GM21423 (cell line): ENCODE results near the gene CEACAM6.
"Not testable (repeated sequence)": the region's sequence is repeated elsewhere in the genome, so short reads cannot be mapped to it uniquely, and the experiment has no call there.

Source experiments
- ATAC-seq: cut with Tn5 transposase; IDR thresholded peaks from one replicate; pipeline ENCODE4 v1.9.1; 2021; ENCODE audit warnings: mild to moderate bottlenecking, moderate library complexity; ENCODE audit not compliant: unreplicated experiment

CEACAM6 gene

DNA sequence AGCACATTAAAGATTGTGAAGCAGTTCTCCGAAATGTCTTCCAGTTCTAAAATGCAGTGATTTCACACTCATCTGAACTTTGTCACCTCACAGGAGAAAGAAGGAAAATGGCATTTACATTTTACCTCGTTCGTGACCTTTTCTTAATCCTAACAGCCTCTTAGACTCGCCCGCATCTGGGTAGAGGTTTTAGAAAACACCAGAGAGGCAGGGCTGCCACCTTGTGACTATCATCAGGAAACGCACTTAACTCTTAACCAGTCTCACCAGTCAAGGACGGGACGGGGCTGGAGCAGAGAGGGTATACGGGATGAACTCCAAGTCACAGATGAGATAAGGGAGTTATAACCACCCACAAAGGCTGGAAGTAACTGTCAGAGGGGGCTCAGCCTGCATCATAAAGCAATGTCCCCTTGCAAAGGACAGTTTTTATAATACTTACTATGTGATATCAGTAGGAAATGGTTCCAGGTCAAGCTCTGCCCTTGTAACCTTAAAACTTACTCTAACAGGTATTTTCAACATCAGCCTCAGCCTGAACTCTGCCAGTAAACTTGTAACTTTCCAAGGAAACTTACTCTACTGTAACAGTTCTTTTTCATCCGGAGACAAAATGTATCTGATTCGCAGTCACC lies 8.6 kb upstream of the CEACAM6 start:
- ATAC-seq, result no peak

GRCh38 chr19:41748012-41748411 lies 7.3 kb upstream of the CEACAM6 start:
- no peak for ATAC-seq

- ATAC-seq, result not testable (repeated sequence)
Measured at GRCh38 chr19:41750248-41751134, 4.8 kb upstream of the CEACAM6 start.

GRCh38 chr19:41753159-41753558 lies 2.2 kb upstream of the CEACAM6 start:
- no peak for ATAC-seq

GRCh38 chr19:41753936-41754529 lies 1.3 kb upstream of the CEACAM6 start:
- no peak for ATAC-seq

- ATAC-seq, result no peak
Measured at GRCh38 chr19:41758846-41759245, 3.5 kb downstream of the CEACAM6 start.

DNA sequence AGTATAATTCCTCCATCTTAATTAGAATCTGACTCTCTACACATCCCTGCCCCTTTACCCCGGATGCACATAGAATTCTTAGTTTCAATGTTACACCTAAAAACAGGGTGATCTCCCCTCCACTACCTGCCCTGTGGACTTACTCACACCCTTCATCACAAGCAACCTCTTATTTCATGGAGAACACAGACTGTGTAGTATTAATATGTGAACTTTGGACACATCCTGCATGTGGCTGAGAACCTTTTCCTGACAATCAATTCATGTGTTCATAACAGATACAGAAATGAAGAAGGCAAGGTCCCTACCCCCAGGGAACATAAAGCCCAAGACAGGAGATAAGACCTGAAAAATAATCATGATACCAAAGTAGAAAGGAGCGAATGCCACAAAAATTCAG lies 11.8 kb downstream of the CEACAM6 start:
- ATAC-seq, result no peak

DNA sequence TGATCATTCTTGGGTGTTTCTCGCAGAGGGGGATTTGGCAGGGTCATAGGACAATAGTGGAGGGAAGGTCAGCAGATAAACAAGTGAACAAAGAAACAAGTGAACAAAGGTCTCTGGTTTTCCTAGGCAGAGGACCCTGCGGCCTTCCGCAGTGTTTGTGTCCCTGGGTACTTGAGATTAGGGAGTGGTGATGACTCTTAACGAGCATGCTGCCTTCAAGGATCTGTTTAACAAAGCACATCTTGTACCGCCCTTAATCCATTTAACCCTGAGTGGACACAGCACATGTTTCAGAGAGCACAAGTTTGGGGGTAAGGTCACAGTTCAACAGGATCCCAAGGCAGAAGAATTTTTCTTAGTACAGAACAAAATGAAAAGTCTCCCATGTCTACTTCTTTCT lies 12.8 kb downstream of the CEACAM6 start:
- ATAC-seq, result not testable (repeated sequence)

DNA sequence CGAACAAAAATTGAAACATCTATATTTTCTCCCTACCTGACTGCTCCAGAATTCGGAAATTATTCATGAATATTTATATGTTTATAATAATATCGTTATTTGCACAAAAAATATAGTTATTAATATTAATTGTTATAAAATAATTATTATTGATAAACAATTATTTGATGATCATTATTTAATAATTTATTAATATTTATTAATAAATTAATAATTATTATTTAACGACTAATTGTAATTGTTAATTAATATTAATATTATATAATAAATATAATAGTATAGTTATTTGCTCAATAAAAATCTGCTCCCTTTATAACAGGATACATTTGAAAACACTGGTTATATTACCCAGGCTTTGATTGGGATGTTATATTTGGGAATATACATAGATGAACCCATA lies 14.3 kb downstream of the CEACAM6 start:
- ATAC-seq, result no peak

DNA sequence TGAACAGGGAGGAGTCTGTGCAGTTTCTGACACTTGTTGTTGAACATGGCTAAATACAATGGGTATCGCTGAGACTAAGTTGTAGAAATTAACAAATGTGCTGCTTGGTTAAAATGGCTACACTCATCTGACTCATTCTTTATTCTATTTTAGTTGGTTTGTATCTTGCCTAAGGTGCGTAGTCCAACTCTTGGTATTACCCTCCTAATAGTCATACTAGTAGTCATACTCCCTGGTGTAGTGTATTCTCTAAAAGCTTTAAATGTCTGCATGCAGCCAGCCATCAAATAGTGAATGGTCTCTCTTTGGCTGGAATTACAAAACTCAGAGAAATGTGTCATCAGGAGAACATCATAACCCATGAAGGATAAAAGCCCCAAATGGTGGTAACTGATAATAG lies 16.1 kb downstream of the CEACAM6 start:
- no peak for ATAC-seq

DNA sequence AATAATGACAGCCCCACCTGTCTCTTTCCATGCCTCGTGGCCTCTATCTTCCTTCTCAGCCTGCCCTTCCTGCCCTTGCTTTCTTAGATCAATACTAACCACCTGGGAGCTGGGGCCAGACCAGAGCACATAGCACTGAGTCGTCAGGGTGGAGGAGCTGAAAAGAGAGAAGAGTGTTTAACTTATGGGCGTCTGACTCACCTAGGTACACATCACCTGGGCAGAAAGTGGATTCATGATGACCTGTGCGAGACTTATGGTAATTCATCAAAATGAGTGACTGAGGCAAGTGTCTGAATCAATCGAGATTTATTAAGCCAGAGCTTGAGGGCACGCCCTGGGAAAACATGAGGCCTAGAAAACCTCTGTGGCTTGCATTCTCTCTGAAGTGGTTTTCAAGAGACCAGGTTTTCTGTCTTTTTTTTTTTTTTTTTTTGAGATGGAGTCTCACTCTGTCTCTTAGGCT lies 19.2 kb downstream of the CEACAM6 start:
- ATAC-seq, result no peak

- no peak for ATAC-seq
Measured at GRCh38 chr19:41776700-41777099, 21.4 kb downstream of the CEACAM6 start.

DNA sequence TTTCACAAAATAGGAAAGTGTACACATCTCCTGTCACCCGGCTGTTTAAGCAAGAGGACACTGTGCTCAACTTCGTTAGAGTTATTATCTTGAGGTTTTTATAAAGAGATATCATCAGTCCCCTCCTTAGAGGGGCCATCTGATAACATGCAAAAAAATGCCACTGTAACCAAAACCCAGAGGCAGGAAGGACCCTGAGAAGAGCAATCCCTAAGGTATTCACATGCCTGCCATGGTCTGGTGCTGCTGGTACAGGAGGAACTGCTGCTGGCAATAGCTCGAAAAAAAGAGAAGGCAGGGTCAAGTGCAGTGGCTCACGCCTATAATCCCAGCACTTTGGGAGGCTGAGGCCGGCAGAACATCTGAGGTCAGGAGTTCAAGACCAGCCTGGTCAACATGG lies 28.3 kb downstream of the CEACAM6 start:
- no peak for ATAC-seq

GRCh38 chr19:41784312-41784711 lies 29.0 kb downstream of the CEACAM6 start:
- no peak for ATAC-seq

DNA sequence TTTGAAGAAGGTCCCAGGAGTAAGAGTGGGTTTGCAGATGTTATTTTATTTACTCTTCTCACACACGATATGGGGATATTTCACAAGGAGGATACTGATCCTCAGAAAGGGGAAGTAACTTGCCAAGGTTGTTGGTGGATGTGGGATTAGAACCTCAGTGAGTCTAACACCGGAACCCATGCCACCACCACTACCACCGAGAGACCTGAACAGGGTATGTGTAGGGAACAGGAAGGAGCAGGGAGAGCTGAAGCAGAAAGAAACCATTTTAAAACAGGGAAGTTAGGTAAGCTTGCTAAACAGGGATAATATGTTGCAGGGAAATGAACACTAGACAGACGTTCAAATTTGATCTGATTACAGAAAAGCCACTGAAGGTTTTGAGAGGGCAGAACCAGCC lies 29.4 kb downstream of the CEACAM6 start:
- ATAC-seq, result no peak

- no peak for ATAC-seq
Measured at GRCh38 chr19:41785653-41786052, 30.3 kb downstream of the CEACAM6 start.

GRCh38 chr19:41787055-41787454 lies 31.7 kb downstream of the CEACAM6 start:
- ATAC-seq, result no peak

DNA sequence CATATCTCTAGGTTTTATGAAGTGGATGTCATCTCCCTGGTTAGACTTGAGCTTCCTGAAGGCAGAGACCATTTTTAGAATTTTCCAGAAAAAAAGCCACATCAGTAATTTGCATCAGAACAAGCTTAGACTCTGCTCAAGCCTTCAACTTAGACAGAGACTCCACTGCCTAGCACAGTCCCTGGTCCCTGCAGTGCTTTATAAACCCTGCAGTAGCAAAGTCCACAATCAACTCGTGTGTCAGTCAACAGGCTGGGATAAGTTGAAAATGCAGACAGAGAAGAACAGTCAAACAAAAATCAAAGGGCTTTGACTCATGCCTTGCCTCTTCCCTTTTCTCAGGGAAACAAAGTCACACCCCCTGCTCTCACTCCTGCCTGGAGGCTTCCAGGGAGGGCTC lies 33.2 kb downstream of the CEACAM6 start:
- ATAC-seq, result not testable (repeated sequence)

GRCh38 chr19:41789053-41789452 lies 33.7 kb downstream of the CEACAM6 start:
- ATAC-seq, result not testable (repeated sequence)

- no peak for ATAC-seq
Measured at GRCh38 chr19:41792513-41793413, 37.4 kb downstream of the CEACAM6 start.

DNA sequence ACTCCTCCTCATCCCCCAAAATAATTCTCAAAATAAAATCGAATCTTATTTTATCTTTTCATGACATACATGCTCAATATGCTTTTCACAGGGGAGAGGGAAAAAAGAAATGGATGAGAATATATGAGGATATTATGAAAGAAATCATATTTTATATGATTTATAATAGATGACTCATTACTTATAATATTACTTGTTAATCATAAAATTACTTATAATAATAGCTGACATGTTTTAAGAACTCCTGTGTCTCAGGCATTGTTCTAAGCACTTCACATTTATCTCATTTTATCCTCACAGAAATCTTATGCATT lies 38.0 kb downstream of the CEACAM6 start:
- ATAC-seq, result no peak
